DMS 273 treated with DMSO at 0.1 percent for 48 hours (cell line): Measurements from ENCODE around the gene DLG5.

Source experiments
- DNase-seq: peaks from one replicate; lab custom pipeline; 2025; lab: John Stamatoyannopoulos, UW

DLG5 gene

DNA sequence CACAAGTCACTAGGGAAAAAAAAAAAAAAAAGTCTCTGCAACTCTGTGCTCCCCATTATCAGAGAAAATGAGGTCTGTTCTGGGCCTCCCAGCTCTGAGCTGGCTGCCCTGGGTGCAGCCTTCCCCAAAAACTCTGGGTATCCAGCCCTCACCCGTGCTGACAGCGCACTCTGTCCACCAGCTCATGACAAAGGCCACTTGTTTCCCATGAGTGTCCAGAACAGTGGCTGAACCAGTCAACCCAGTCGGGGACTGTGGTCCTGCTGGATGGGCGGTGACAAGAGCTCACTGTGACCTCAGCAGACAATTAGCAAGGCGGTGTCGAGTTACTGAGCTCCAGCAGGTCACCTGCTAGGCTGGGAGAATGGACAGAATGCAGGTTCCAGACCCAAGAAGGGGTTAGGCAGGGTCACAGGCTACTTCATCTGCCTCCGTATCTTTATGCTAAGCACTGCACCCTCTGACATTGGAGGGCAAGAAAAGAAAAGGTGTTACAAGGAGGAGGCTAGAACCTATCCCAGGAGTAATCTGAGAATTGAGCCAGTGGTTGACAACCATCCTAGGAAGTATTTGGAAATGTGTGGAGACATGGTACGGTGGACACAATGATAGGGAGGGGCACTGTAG lies 37.2 kb downstream of the DLG5 start:
- no peak for DNase-seq

DNA sequence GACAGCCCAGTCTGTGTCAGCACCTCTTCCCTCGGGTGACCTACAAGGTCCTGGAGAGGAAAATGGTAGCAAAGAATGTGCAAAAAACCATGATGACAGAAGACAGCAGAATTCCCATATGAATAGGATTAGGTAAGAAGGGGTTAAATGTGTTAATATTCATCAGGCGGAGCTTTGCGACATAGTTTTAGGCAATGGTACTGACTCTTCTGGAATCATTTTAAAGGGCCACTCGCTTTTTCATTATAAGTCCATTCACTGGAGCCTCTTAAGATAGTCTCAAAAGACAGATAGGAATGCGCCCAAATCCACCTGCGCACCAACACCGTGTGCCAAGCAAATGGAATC lies 38.2 kb downstream of the DLG5 start:
- DNase-seq, result no peak

GRCh38 chr10:77887631-77888355 lies 38.8 kb downstream of the DLG5 start:
- no peak for DNase-seq

- DNase-seq, result no peak
Observed at GRCh38 chr10:77886795-77887355, 39.7 kb downstream of the DLG5 start.

DNA sequence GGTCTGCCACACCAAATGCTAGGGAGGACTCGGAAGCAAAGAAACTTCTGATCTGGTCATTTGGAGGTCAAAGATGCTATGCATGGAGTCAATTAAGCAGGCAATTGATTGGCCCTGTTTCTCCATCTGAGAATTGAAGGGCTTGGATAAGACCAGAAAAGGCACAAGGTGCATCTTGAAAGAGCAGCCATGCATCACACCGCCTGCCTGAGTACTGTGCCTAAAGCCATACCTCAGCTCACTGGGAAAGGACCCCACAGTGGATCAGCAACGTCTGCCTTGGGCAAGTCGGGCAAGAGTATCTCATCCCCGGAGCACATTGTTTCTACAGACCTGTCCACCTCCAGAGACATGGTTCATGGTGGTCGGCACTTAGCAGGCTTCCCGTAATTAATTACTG lies 42.4 kb downstream of the DLG5 start:
- no peak for DNase-seq

GRCh38 chr10:77881636-77882035 lies 44.9 kb downstream of the DLG5 start:
- no peak for DNase-seq

GRCh38 chr10:77881222-77881621 lies 45.3 kb downstream of the DLG5 start:
- no peak for DNase-seq

- no peak for DNase-seq
Observed at GRCh38 chr10:77879710-77880109, 46.8 kb downstream of the DLG5 start.

DNA sequence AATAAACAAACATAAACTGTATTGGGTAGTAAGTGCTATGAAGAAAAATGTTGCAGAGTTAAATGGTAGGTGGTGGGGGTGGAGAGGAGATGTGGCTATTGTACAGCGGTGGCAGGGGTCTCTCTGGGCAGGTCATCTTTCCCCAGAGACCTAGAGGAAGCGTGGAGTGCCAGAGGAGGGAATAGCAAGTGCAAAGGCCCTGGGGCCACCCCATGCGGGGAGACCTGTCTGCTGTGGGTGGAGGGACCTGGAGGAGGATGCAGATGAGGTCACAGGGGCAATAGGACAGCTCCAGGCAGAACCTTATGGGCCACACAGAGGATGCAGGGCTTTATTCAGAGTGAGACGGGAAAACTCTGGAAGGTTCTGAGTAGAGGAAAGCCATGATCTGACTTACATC lies 47.5 kb downstream of the DLG5 start:
- no peak for DNase-seq

- DNase-seq, result no peak
Observed at GRCh38 chr10:77877441-77878344, 48.9 kb downstream of the DLG5 start.

DNA sequence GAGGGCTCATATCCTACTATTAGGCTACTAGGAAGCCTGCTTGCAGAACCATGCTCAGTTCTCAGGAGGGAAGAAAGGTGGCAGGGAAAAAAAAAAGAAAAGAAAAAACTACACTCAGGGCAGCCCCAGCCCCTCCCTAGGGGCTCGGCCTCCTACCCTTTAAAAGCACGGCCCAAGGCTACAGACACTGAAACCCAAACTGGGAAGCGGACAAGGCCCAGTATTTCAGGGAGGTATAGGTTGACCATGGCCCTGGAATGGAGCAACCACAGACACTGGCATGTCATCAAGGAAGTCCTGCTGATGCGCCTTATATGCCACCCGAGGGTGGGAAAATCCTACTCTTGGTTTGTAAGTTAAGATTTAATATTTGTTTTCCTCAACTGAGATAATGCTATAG lies 50.8 kb downstream of the DLG5 start:
- no peak for DNase-seq

DNA sequence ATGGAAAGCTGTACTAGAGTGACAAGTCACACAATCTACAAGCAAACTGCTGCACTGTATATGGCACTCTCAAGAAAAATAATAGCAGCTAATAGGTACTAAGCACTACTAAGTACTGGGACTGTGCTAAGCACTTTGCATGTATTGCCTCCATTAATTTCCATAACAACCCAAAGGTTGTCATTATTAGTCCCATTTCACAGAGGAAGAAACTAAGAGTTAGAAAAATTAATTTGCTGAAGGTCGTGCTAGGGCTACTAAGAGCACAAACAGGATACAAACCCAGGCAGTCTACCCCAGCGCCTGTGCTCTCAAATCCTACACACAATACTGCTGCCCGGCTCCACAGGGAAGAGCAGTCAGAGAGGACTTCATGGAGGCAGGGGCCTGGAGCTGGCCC lies 51.7 kb downstream of the DLG5 start:
- no peak for DNase-seq

- no peak for DNase-seq
Observed at GRCh38 chr10:77873536-77874380, 52.8 kb downstream of the DLG5 start.

GRCh38 chr10:77872947-77873535 lies 53.5 kb downstream of the DLG5 start:
- DNase-seq, result no peak

DNA sequence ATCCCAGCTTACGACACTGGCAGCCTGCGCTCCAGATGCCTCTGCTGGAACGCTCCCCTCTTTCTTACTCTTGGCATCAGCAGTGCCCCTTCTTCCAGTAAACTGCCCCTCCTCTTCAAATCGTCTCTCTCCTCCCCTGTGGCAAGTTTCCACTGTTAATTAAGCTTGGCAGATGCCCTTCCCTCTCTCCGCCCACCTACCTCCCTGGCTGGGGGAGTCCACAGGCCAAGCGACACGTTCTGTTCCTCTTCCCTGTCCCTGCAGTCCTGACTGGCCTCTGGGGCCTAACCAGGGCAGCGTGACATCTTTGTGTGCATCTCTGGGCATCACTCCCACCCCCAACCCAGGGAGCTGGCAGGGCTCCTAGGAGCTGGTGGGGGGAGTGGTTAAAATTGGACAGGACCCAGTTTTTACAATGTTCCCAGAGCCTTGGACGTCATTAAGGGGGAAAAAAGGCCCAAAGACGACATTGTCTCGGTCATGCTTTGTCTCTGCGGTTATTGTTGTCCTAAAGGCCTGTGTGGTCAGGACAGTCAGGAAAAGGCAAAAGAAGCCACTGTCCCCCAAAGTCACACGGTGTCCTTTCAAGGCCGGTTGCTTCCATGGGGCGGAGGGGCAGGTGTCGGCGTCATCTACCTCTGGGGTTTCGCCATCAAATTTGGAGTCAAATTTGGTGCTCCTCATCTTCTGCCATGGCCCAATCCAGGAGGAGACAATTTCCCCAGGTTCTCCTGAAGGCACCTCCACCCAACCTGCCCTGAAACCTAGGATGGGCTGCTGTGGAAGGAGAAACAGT lies 54.2 kb downstream of the DLG5 start:
- DNase-seq, result peak; percentile 78

DNA sequence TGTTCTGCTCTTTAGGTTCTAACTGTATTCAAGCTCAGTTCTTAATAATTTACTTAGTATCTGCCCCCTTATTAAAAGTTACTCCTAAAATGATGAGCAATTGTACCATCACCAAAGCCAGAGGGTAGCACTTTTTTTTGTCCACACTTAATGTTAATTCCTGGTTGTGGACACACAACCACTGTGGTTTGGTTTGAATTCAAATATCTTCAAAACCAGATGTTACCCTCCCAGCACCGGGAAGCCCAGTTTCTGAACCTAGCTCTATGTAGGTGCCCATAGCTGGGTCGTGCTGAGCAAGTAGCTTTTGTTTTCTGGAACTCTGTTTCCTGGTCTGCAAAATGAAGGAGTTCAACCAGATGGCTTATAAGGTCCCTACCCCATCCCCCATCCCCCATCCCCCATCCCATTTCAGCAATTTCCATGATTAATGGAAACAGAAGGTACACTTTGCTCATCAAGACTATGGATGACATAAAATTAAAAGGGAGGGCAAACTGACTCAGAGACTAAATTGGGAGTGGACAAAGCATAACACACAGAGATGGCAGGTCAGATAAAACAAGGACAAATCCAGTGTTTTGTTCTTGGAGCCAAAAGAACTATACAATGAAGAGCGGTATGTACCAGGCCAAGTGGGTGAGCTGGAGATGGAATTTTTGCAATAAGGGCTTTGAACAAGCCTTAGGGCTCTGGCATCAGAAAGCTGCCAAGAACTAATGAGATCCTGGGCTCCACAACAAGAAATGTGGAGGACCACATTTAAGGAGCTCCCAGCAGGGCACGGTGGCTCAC lies 56.7 kb downstream of the DLG5 start:
- DNase-seq, result no peak

GRCh38 chr10:77868523-77868922 lies 58.0 kb downstream of the DLG5 start:
- DNase-seq, result no peak

GRCh38 chr10:77867124-77867719 lies 59.3 kb downstream of the DLG5 start:
- DNase-seq, result no peak

DNA sequence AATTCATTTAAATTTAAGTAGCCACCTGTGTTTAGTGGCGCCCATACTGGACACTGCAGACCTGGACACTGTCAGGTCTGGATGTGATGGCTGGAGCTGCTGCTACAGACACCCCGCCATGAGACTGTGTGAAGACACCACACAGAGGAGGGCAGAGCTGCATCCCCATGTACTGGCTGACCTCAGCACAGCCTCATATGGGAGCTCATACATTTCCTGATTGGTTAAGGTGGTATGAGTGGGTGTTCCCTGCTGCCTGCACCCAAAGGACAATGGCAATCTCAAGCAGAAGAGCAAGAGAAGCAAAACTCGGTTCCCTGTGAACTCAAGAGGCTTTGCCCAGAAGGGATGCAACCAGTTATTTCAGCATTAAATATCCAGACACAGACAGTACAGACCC lies 60.0 kb downstream of the DLG5 start:
- no peak for DNase-seq
